H1 (cell line): Measurements from ENCODE around the gene NEDD1. TPM values are rescaled to one million over a fixed set of nuclear protein-coding genes. Genes with fewer than 3 reads are reported as not detected.

Source experiments
- CTCF ChIA-PET: fragments of 300-600 bp; sonication (Branson Sonifier 250); formaldehyde crosslinking; loops from one replicate; lab custom pipeline; 2021; ENCODE audit not compliant: partially characterized antibody; lab: Charles Lee
- POLR2A ChIA-PET: fragments of 300-600 bp; sonication (Branson Sonifier 250); formaldehyde crosslinking; loops from one replicate; lab custom pipeline; 2021; ENCODE audit warnings: inconsistent platforms; ENCODE audit not compliant: partially characterized antibody; lab: Charles Lee
- DNase-seq, 2 experiments: peaks; one replicate each; pipeline versions ENCODE4 v3.0.0 to v3.0.0-alpha.2; 2010 to 2022; ENCODE audit warnings: low spot score in 2 of 2, low read depth in 1 of 2, mixed read lengths in 1 of 2
- FAIRE-seq: peaks from 2 replicates; lab custom pipeline; 2011; peaks lifted over from hg19 to GRCh38; lab: Jason Lieb, UNC
- H2AFZ ChIP-seq: 2 replicates; pipeline ENCODE4 v1.8.1; 2012; ENCODE audit warnings: low read length, inconsistent platforms
- H2AK5ac ChIP-seq: 2 replicates; pipeline ENCODE4 v1.6.1; 2013; ENCODE audit warnings: low read depth, low read length
- H2BK120ac ChIP-seq: replicated peaks from 2 replicates; pipeline ENCODE3; 2013; ENCODE audit warnings: low read depth, low read length, inconsistent platforms
- H2BK12ac ChIP-seq: 2 replicates; pipeline ENCODE4 v1.6.1; 2013; ENCODE audit warnings: low read depth, low read length
- H2BK15ac ChIP-seq: 2 replicates; pipeline ENCODE4 v1.6.1; 2013; ENCODE audit warnings: low read length
- H2BK20ac ChIP-seq: 2 replicates; pipeline ENCODE4 v1.6.1; 2013; ENCODE audit warnings: low read length
- H2BK5ac ChIP-seq: 2 replicates; pipeline ENCODE4 v1.6.1; 2013; ENCODE audit warnings: low read depth, low read length
- H3K14ac ChIP-seq: 2 replicates; pipeline ENCODE4 v1.6.1; 2013; ENCODE audit warnings: inconsistent platforms; ENCODE audit not compliant: insufficient read length
- H3K18ac ChIP-seq: 2 replicates; pipeline ENCODE4 v1.6.1; 2013; ENCODE audit warnings: low read length; ENCODE audit errors: extremely low read depth
- H3K23ac ChIP-seq: 2 replicates; pipeline ENCODE4 v1.6.1; 2013; ENCODE audit warnings: inconsistent platforms; ENCODE audit not compliant: insufficient read length
- H3K23me2 ChIP-seq: 2 replicates; pipeline ENCODE4 v1.6.1; 2013; ENCODE audit warnings: low read depth, low read length
- H3K27ac ChIP-seq: 2 replicates; pipeline ENCODE4 v1.6.1; 2011; ENCODE audit warnings: low read depth, low read length, inconsistent platforms
- H3K27me3 ChIP-seq, 4 experiments: replicated peaks in 1 of 4; 1 replicate in 1 of 4; 2 replicates in 3 of 4; pipeline versions ENCODE4 v1.6.1 to v1.8.1; 2011 to 2013; ENCODE audit warnings: low read length in 3 of 4, mild to moderate bottlenecking in 3 of 4, inconsistent platforms in 2 of 4, mixed read lengths in 2 of 4, moderate library complexity in 1 of 4; ENCODE audit not compliant: control insufficient read depth in 3 of 4, insufficient read depth in 3 of 4; ENCODE audit errors: extremely low read depth in 1 of 4
- H3K36me3 ChIP-seq, 4 experiments: 2 replicates each; pipeline versions ENCODE4 v1.6.1 to v1.8.1; 2011 to 2013; ENCODE audit warnings: mild to moderate bottlenecking in 4 of 4, low read length in 3 of 4, moderate library complexity in 2 of 4, control low read depth in 1 of 4, inconsistent platforms in 1 of 4; ENCODE audit not compliant: insufficient read depth in 4 of 4, control insufficient read depth in 2 of 4
- H3K4ac ChIP-seq: replicated peaks from 2 replicates; pipeline ENCODE3; 2013; ENCODE audit warnings: low read length, low read depth, mixed read lengths, inconsistent platforms; ENCODE audit not compliant: insufficient read length
- H3K4me1 ChIP-seq, 4 experiments: replicated peaks in 1 of 4; 1 replicate in 1 of 4; 2 replicates in 3 of 4; pipeline versions ENCODE4 v1.6.1 to v1.8.1; 2011 to 2013; ENCODE audit warnings: low read length in 3 of 4, inconsistent platforms in 2 of 4, mixed read lengths in 1 of 4; ENCODE audit not compliant: insufficient read depth in 4 of 4, control insufficient read depth in 3 of 4
- H3K4me2 ChIP-seq, 2 experiments: 2 replicates each; pipeline versions ENCODE4 v1.6.1 to v1.8.1; 2011 to 2013; ENCODE audit warnings: low read depth in 2 of 2, low read length in 2 of 2, control low read depth in 1 of 2, inconsistent platforms in 1 of 2, mild to moderate bottlenecking in 1 of 2; ENCODE audit not compliant: insufficient read depth in 1 of 2
- H3K4me3 ChIP-seq, 4 experiments: fragments of 200-600, 300-600 bp in 1 of 4; sonication (generic), shearing (Covaris generic), sonication (Bioruptor Twin) in 1 of 4; 2 replicates each; pipeline versions ENCODE4 v1.5.1 to v1.8.1; 2011 to 2016; ENCODE audit warnings: low read length in 4 of 4, low read depth in 3 of 4, control low read depth in 2 of 4, inconsistent platforms in 2 of 4, mild to moderate bottlenecking in 2 of 4, mixed read lengths in 1 of 4, moderate library complexity in 1 of 4; ENCODE audit not compliant: insufficient read depth in 2 of 4; ENCODE audit errors: extremely low read depth in 1 of 4
- H3K56ac ChIP-seq: replicated peaks from 2 replicates; pipeline ENCODE3; 2013; ENCODE audit warnings: low read depth, mild to moderate bottlenecking, mixed read lengths, low read length, inconsistent platforms; ENCODE audit not compliant: insufficient read length
- H3K79me1 ChIP-seq: 2 replicates; pipeline ENCODE4 v1.6.1; 2013; ENCODE audit warnings: low read depth, low read length, control low read depth
- H3K79me2 ChIP-seq, 2 experiments: 2 replicates each; pipeline versions ENCODE4 v1.6.1 to v1.8.1; 2012 to 2013; ENCODE audit warnings: low read length in 2 of 2, mild to moderate bottlenecking in 2 of 2, inconsistent platforms in 1 of 2; ENCODE audit not compliant: insufficient read depth in 2 of 2, control insufficient read depth in 1 of 2
- H3K9ac ChIP-seq, 4 experiments: replicated peaks in 1 of 4; 1 replicate in 1 of 4; 2 replicates in 3 of 4; pipeline versions ENCODE4 v1.6.1 to v1.8.1; 2011 to 2013; ENCODE audit warnings: low read depth in 3 of 4, low read length in 3 of 4, control low read depth in 2 of 4, mild to moderate bottlenecking in 2 of 4, moderate library complexity in 2 of 4, inconsistent platforms in 1 of 4; ENCODE audit errors: extremely low read depth in 1 of 4
- H3K9me3 ChIP-seq, 2 experiments: 2 replicates each; pipeline versions ENCODE4 v1.6.1 to v1.8.1; 2012 to 2013; ENCODE audit warnings: mild to moderate bottlenecking in 2 of 2, moderate library complexity in 2 of 2, control low read depth in 1 of 2, inconsistent platforms in 1 of 2, low read depth in 1 of 2, low read length in 1 of 2, mixed read lengths in 1 of 2; ENCODE audit not compliant: insufficient read depth in 2 of 2
- H4K20me1 ChIP-seq, 2 experiments: replicated peaks in 1 of 2; 2 replicates each; pipeline versions ENCODE3 to v1.8.1; 2011 to 2013; ENCODE audit warnings: inconsistent platforms in 2 of 2, low read length in 2 of 2, mild to moderate bottlenecking in 1 of 2; ENCODE audit not compliant: insufficient read depth in 2 of 2, control insufficient read depth in 1 of 2
- H4K5ac ChIP-seq: 2 replicates; pipeline ENCODE4 v1.6.1; 2013; ENCODE audit warnings: low read length, low read depth, mixed read lengths, inconsistent platforms; ENCODE audit not compliant: insufficient read length
- H4K8ac ChIP-seq: 2 replicates; pipeline ENCODE4 v1.8.0; 2013; ENCODE audit warnings: mild to moderate bottlenecking, moderate library complexity, low read length, inconsistent platforms; ENCODE audit not compliant: insufficient read depth; ENCODE audit errors: extremely low read depth
- H4K91ac ChIP-seq: replicated peaks from 2 replicates; pipeline ENCODE3; 2013; ENCODE audit warnings: low read length, mixed read lengths, inconsistent platforms; ENCODE audit not compliant: insufficient read length
- BACH1 ChIP-seq: IDR thresholded peaks from 2 replicates; pipeline ENCODE4 v1.6.1; 2012; ENCODE audit warnings: low read length, improper control_type of control experiment
- BCL11A ChIP-seq, 2 experiments: IDR thresholded peaks; one replicate each; pipeline ENCODE4 v1.6.1; 2011; ENCODE audit warnings: low read depth in 2 of 2, low read length in 2 of 2, mild to moderate bottlenecking in 2 of 2
- CEBPB ChIP-seq: IDR thresholded peaks from 2 replicates; pipeline ENCODE4 v1.6.1; 2012; ENCODE audit warnings: low read depth, low read length
- CHD1 ChIP-seq: IDR thresholded peaks from 2 replicates; pipeline ENCODE4 v1.6.1; 2012; ENCODE audit warnings: low read depth, low read length, improper control_type of control experiment
- CTBP2 ChIP-seq: IDR thresholded peaks from 2 replicates; pipeline ENCODE4 v1.7.0; 2011; ENCODE audit warnings: borderline replicate concordance, mild to moderate bottlenecking, moderate library complexity, mixed read lengths, low read length; ENCODE audit not compliant: insufficient read depth, insufficient read length
- E2F6 ChIP-seq: IDR thresholded peaks from 2 replicates; pipeline ENCODE4 v1.6.1; 2012; ENCODE audit warnings: inconsistent platforms
- EGR1 ChIP-seq: IDR thresholded peaks from 2 replicates; pipeline ENCODE4 v1.6.1; 2011; ENCODE audit warnings: low read depth, low read length, borderline replicate concordance
- EP300 ChIP-seq, 2 experiments: IDR thresholded peaks; 1 replicate in 1 of 2; 2 replicates in 1 of 2; pipeline ENCODE4 v1.6.1; 2011 to 2012; ENCODE audit warnings: low read depth in 2 of 2, low read length in 2 of 2, mild to moderate bottlenecking in 2 of 2, borderline replicate concordance in 1 of 2, inconsistent platforms in 1 of 2, moderate library complexity in 1 of 2
- GTF2F1 ChIP-seq: IDR thresholded peaks from 2 replicates; pipeline ENCODE4 v1.6.1; 2012; ENCODE audit warnings: low read depth, low read length, improper control_type of control experiment, borderline replicate concordance
- JUN ChIP-seq: IDR thresholded peaks from 2 replicates; pipeline ENCODE4 v1.6.1; 2011; ENCODE audit warnings: low read depth, mild to moderate bottlenecking, improper control_type of control experiment, low read length
- MAFK ChIP-seq: IDR thresholded peaks from 2 replicates; pipeline ENCODE4 v1.6.1; 2012; ENCODE audit warnings: low read depth, mild to moderate bottlenecking, improper control_type of control experiment, low read length
- POLR2A ChIP-seq, 2 experiments: IDR thresholded peaks; 1 replicate in 1 of 2; 2 replicates in 1 of 2; pipeline ENCODE4 v1.6.1; 2011; ENCODE audit warnings: low read depth in 2 of 2, low read length in 2 of 2, mild to moderate bottlenecking in 2 of 2; ENCODE audit errors: control extremely low read depth in 1 of 2
- RXRA ChIP-seq: IDR thresholded peaks from 2 replicates; pipeline ENCODE4 v1.6.1; 2011; ENCODE audit warnings: low read depth, mild to moderate bottlenecking, low read length, moderate library complexity; ENCODE audit not compliant: insufficient read depth
- TAF1 ChIP-seq: IDR thresholded peaks from 2 replicates; pipeline ENCODE4 v1.6.1; 2011; ENCODE audit warnings: mild to moderate bottlenecking, low read depth, low read length
- TBP ChIP-seq: IDR thresholded peaks from 2 replicates; pipeline ENCODE4 v1.6.1; 2011; ENCODE audit warnings: low read depth, low read length, improper control_type of control experiment
- WGBS, 2 experiments: shearing (Covaris generic) in 1 of 2; methylation state at CpG; one replicate each; pipeline versions ENCODE4 v1.1.6 to v1.1.7; 2013 to 2015; ENCODE audit warnings: low lambda C conversion rate in 2 of 2, mixed read lengths in 2 of 2, inconsistent platforms in 1 of 2, low coverage in 1 of 2, missing lambda C conversion rate in 1 of 2; ENCODE audit not compliant: insufficient replicate concordance in 2 of 2, insufficient coverage in 1 of 2, insufficient read length in 1 of 2; ENCODE audit errors: extremely low coverage in 1 of 2, missing lambda C conversion rate in 1 of 2; 5-methylcytosine and 5-hydroxymethylcytosine counted together
- polyA plus RNA-seq, 7 experiments: library from polyadenylated mRNA; depleted of rRNA in 3 of 7; stranded (reverse) in 5 of 7; unstranded in 2 of 7; fragments of >200 nt in 5 of 7; fragments of 200-250 nt in 2 of 7; gene quantifications; 1 replicate in 5 of 7; 2 replicates in 1 of 7; 4 replicates in 1 of 7; pipeline versions ENCODE4 v1.2.1 to v1.2.3, GENCODE V29; 2011 to 2013; ENCODE audit warnings: missing spikeins in 2 of 7, mixed read lengths in 2 of 7
- total RNA-seq: library from RNA; stranded (reverse); fragmentation: NEBNext Ultra II Directional; extraction: Animal tissue kit (Norgen Biotek cat#: 25700); gene quantifications from 2 replicates; pipeline ENCODE4 v1.2.1, GENCODE V29; 2021

Gene NEDD1
- total and polyA plus RNA-seq, 2 of the 8 experiments (the other 6 are each of a cell fraction or from before 2014, with no cell fraction given), result 9.0 to 26.6 TPM

- Histone ChIP-seq H4K20me1 (no peaks in the 10 kb centered on the region), H3K14ac (no peak overlapping the region), H2BK5ac (no peak overlapping the region), H4K91ac (no peak overlapping the region), H4K8ac (no peak overlapping the region), H2BK120ac (no peak overlapping the region), H2AK5ac (no peak overlapping the region), H3K23ac (no peak overlapping the region), H3K27me3 (no peaks in the 10 kb centered on the region), H3K9ac (no peak overlapping the region), H4K5ac (no peak overlapping the region), H3K4ac (no peak overlapping the region), H3K4me1 (no peaks in the 10 kb centered on the region), H3K18ac (no peak overlapping the region), H3K56ac (no peak overlapping the region), H3K9me3 (peaks cover 2 to 4% of the 10 kb centered on the region in 2 experiments; a peak in 1 of 4 replicates), H3K4me3 (no peak overlapping the region), H3K79me2 (no peaks in the 10 kb centered on the region), H3K79me1 (no peaks in the 10 kb centered on the region), H2BK12ac (no peak overlapping the region), H2BK20ac (no peak overlapping the region), H3K23me2 (no peaks in the 10 kb centered on the region), H3K36me3 (no peaks in the 10 kb centered on the region), H3K27ac (no peak overlapping the region), H3K4me2 (no peak overlapping the region), H2BK15ac (no peak overlapping the region), H2AFZ (no peak overlapping the region)
- ChIA-PET POLR2A (no interaction called here), CTCF (no interaction called here)
- FAIRE-seq, result no peak
- 90% methylated on average over 3 of the region's 3 CpGs; no CpG with 5 or more reads in 1 of the 2 experiments for WGBS, 2 experiments
- DNase-seq, result no peak
- TF ChIP-seq E2F6 (no peak), CHD1 (no peak), CEBPB (no peak), EP300 (IDR thresholded peaks at IDR 0.05; ENCODE audit: borderline replicate concordance in 1 of 2, low read depth in 2 of 2, low read length in 2 of 2) (no peak), BCL11A (IDR thresholded peaks at IDR 0.05; ENCODE audit: low read depth in 2 of 2, low read length in 2 of 2) (no peak), JUN (no peak), TAF1 (no peak), TBP (no peak), BACH1 (no peak), RXRA (no peak), GTF2F1 (no peak), MAFK (no peak), POLR2A (IDR thresholded peaks at IDR 0.05; ENCODE audit: control extremely low read depth in 1 of 2, low read depth in 2 of 2, low read length in 2 of 2) (no peak), EGR1 (no peak), CTBP2 (no peak)
These were observed 9.6 kb upstream of the NEDD1 start for GRCh38 chr12:96897421-96897820.
